Panc1 (cell line): ENCODE data around the gene COL5A1. TPM values are rescaled to one million over a fixed set of nuclear protein-coding genes. Genes with fewer than 3 reads are reported as not detected.

ENCODE experiments used
- ATAC-seq: fragments of 200-7000 bp; cut with Tn5 transposase; 2 replicates; pipeline ENCODE4 v1.9.1; 2020; ENCODE audit warnings: mild to moderate bottlenecking, moderate library complexity
- BruUV-seq: library from RNA; stranded (reverse); fragments of 400-500 nt; replicated peaks from 2 replicates; lab custom pipeline; 2021; lab: Mats Ljungman, UMichigan
- CTCF ChIA-PET: fragments of 300-600 bp; sonication (Branson Sonifier 250); formaldehyde crosslinking; loops from one replicate; lab custom pipeline; 2022; ENCODE audit warnings: antibody characterized with exemption; lab: Charles Lee
- POLR2A ChIA-PET: fragments of 300-600 bp; sonication (Branson Sonifier 250); formaldehyde crosslinking; loops from one replicate; lab custom pipeline; 2022; ENCODE audit warnings: antibody characterized with exemption; lab: Charles Lee
- DNase-seq: peaks from one replicate; pipeline ENCODE4 v3.0.0-alpha.2; 2010; ENCODE audit warnings: low read depth, low spot score
- H3K27ac ChIP-seq: 2 replicates; pipeline ENCODE4 v1.5.1; 2011; ENCODE audit warnings: mild to moderate bottlenecking, low read length, inconsistent platforms
- H3K27me3 ChIP-seq: fragments of 200-500 bp; sonication (Bioruptor generic); 2 replicates; pipeline ENCODE4 v1.6.0; 2014; ENCODE audit warnings: low read length, inconsistent platforms; ENCODE audit not compliant: control insufficient read depth, insufficient read depth
- H3K36me3 ChIP-seq: fragments of 200-500 bp; sonication (Bioruptor generic); 2 replicates; pipeline ENCODE4 v1.5.1; 2014; ENCODE audit warnings: inconsistent platforms, mild to moderate bottlenecking, low read length, moderate library complexity; ENCODE audit not compliant: control insufficient read depth, insufficient read depth
- H3K4me1 ChIP-seq: 2 replicates; pipeline ENCODE4 v1.5.1; 2011; ENCODE audit warnings: inconsistent platforms, mild to moderate bottlenecking, low read length, moderate library complexity; ENCODE audit not compliant: control insufficient read depth, insufficient read depth
- H3K4me3 ChIP-seq, 2 experiments: 2 replicates each; pipeline ENCODE4 v1.5.1; 2011 to 2012; ENCODE audit warnings: low read depth in 2 of 2, low read length in 2 of 2, mild to moderate bottlenecking in 2 of 2, inconsistent platforms in 1 of 2, moderate library complexity in 1 of 2
- H3K9me3 ChIP-seq: fragments of 200-500 bp; sonication (Bioruptor generic); 2 replicates; pipeline ENCODE4 v1.5.1; 2014; ENCODE audit warnings: low read depth, mild to moderate bottlenecking, inconsistent platforms, low read length, moderate library complexity; ENCODE audit not compliant: control insufficient read depth, insufficient read depth
- POLR2AphosphoS5 ChIP-seq: IDR thresholded peaks from 2 replicates; pipeline ENCODE4 v1.6.1; 2012; ENCODE audit warnings: mild to moderate bottlenecking, low read depth, low read length, moderate library complexity
- SIN3A ChIP-seq: IDR thresholded peaks from 2 replicates; pipeline ENCODE4 v1.6.1; 2012; ENCODE audit warnings: low read depth, mild to moderate bottlenecking, low read length, moderate library complexity, borderline replicate concordance; ENCODE audit not compliant: insufficient read depth
- in situ Hi-C: cut with HindIII; loops from 2 replicates; pipeline ENCODE4 v1.10.0; 2016; ENCODE audit warnings: low sequenced_read_pairs, low pct_unique_long_range_greater_than_20kb
- intact Hi-C: fragments of 100-400 bp; cut with micrococcal nuclease; formaldehyde crosslinking; loops from one replicate; pipeline ENCODE4 v1.10.0; 2022; ENCODE audit not compliant: unreplicated experiment
- total RNA-seq: library from RNA; stranded (reverse); gene quantifications from one replicate; pipeline ENCODE4 v1.2.1, GENCODE V29; 2021; ENCODE audit not compliant: unreplicated experiment
- TF ChIP-seq, protein P1 (sequence below), 2 experiments: IDR thresholded peaks; 2 replicates each; pipeline ENCODE4 v1.6.1; 2011 to 2012; ENCODE audit warnings: low read depth in 2 of 2, control low read depth in 1 of 2, low read length in 1 of 2, mild to moderate bottlenecking in 1 of 2, moderate library complexity in 1 of 2; ENCODE audit not compliant: insufficient read depth in 1 of 2
- TF ChIP-seq, protein P2 (sequence below): fragments of 450-650 bp; IDR thresholded peaks from 2 replicates; pipeline ENCODE4 v1.5.1; 2017; ENCODE audit warnings: mild to moderate bottlenecking

The COL5A1 gene
- total RNA-seq, 1 experiment from 2014 or later, result 5.7 TPM

DNA sequence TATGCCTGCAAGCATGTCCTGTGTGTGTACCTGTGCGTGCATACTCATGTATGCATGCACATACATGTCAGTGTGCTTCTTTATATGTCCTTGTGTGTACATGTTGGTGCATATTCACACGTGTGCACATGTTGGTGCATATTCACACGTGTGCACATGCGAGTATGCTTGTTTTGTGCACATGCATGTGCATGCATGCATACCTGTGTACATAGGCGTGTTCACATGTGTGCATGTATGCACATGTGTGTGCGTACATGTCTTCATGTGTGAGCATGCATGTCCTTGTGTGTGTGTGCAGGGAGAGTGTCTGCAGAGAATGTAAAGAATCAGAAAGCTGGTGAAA lies 166.8 kb downstream of the COL5A1 start:
- ATAC-seq, result no peak
- in situ Hi-C loops (no loop called here), intact Hi-C loops (no loop called here)

DNA sequence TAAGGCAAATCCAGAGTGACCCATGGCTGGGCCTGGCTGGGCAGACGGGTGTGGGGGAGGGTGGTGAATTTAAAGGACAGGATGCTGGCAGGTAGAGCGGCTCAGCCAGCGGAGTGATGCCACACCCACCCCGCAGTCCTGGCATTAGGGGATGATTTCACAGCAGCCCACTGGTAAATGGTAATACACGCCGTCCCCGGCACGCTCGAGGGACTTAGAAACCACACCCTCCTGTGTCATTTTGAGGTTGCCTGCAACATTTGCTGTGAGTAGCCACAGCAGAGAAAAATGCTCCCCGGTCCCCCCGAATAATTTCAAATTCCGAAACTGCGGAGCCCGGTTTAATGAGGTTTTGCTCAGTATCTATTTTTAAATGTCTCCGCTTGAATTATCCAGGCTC lies 167.7 kb downstream of the COL5A1 start:
- TF ChIP-seq, protein P1, sequence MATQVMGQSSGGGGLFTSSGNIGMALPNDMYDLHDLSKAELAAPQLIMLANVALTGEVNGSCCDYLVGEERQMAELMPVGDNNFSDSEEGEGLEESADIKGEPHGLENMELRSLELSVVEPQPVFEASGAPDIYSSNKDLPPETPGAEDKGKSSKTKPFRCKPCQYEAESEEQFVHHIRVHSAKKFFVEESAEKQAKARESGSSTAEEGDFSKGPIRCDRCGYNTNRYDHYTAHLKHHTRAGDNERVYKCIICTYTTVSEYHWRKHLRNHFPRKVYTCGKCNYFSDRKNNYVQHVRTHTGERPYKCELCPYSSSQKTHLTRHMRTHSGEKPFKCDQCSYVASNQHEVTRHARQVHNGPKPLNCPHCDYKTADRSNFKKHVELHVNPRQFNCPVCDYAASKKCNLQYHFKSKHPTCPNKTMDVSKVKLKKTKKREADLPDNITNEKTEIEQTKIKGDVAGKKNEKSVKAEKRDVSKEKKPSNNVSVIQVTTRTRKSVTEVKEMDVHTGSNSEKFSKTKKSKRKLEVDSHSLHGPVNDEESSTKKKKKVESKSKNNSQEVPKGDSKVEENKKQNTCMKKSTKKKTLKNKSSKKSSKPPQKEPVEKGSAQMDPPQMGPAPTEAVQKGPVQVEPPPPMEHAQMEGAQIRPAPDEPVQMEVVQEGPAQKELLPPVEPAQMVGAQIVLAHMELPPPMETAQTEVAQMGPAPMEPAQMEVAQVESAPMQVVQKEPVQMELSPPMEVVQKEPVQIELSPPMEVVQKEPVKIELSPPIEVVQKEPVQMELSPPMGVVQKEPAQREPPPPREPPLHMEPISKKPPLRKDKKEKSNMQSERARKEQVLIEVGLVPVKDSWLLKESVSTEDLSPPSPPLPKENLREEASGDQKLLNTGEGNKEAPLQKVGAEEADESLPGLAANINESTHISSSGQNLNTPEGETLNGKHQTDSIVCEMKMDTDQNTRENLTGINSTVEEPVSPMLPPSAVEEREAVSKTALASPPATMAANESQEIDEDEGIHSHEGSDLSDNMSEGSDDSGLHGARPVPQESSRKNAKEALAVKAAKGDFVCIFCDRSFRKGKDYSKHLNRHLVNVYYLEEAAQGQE (IDR thresholded peaks at IDR 0.05; ENCODE audit: insufficient read depth in 1 of 2, low read depth in 2 of 2, low read length in 1 of 2), result no peak
- no peak for TF ChIP-seq SIN3A
- Histone ChIP-seq H3K27ac (no peak overlapping the region), H3K36me3 (no peaks in the 10 kb centered on the region), H3K4me1 (no peaks in the 10 kb centered on the region), H3K9me3 (no peaks in the 10 kb centered on the region), H3K27me3 (no peaks in the 10 kb centered on the region), H3K4me3 (no peak overlapping the region)
- BruUV-seq, result no TSS peak
- ATAC-seq, result no peak
- in situ Hi-C loops, result no loop called here
- intact Hi-C loops, result no loop called here
- CTCF ChIA-PET, result no interaction called here
- DNase-seq, result no peak
- POLR2A ChIA-PET, result no interaction called here

More for the DNA sequence above, 166.8 kb downstream of the COL5A1 start:
- no peaks in the 10 kb centered on the region for H3K36me3 ChIP-seq
- CTCF ChIA-PET, result no interaction called here
- DNase-seq, result no peak
- H3K27me3 ChIP-seq, result no peaks in the 10 kb centered on the region
- H3K9me3 ChIP-seq, result no peaks in the 10 kb centered on the region
- H3K4me1 ChIP-seq, result no peaks in the 10 kb centered on the region
- no TSS peak for BruUV-seq
- POLR2A ChIA-PET, result no interaction called here
- no peak overlapping the region for H3K27ac ChIP-seq
- no peak overlapping the region for H3K4me3 ChIP-seq
- TF ChIP-seq, protein P2, sequence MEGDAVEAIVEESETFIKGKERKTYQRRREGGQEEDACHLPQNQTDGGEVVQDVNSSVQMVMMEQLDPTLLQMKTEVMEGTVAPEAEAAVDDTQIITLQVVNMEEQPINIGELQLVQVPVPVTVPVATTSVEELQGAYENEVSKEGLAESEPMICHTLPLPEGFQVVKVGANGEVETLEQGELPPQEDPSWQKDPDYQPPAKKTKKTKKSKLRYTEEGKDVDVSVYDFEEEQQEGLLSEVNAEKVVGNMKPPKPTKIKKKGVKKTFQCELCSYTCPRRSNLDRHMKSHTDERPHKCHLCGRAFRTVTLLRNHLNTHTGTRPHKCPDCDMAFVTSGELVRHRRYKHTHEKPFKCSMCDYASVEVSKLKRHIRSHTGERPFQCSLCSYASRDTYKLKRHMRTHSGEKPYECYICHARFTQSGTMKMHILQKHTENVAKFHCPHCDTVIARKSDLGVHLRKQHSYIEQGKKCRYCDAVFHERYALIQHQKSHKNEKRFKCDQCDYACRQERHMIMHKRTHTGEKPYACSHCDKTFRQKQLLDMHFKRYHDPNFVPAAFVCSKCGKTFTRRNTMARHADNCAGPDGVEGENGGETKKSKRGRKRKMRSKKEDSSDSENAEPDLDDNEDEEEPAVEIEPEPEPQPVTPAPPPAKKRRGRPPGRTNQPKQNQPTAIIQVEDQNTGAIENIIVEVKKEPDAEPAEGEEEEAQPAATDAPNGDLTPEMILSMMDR, result no peak
- TF ChIP-seq SIN3A, result no peak
- TF ChIP-seq, protein P1 (IDR thresholded peaks at IDR 0.05; ENCODE audit: insufficient read depth in 1 of 2, low read depth in 2 of 2, low read length in 1 of 2), result no peak
- no peak for TF ChIP-seq POLR2AphosphoS5
